ENCODE data around the gene GLYATL2. TPM values are rescaled to one million over a fixed set of nuclear protein-coding genes. Genes with fewer than 3 reads are reported as not detected.

GLYATL2 gene
- total RNA-seq, 1 experiment from 2014 or later = not detected

GRCh38 chr11:58856806-58857205 lies 12.3 kb upstream of the GLYATL2 start:
- H2AFZ ChIP-seq (ENCODE audit: low read depth, low read length, poor library complexity, severe bottlenecking) = no peak overlapping the region
- DNase-seq (ENCODE audit: low read depth, low spot score) (no peak), ATAC-seq (no peak)
- no peaks in the 10 kb centered on the region for H3K79me2 ChIP-seq (ENCODE audit: insufficient read depth, low read length)
- no peaks in the 10 kb centered on the region for H3K27me3 ChIP-seq (ENCODE audit: insufficient read depth, low read length)
- H3K4me3 ChIP-seq (replicated peaks in 1 of 2; ENCODE audit: low read depth in 1 of 2, low read length in 2 of 2) = no peak overlapping the region
- H3K4me1 ChIP-seq (ENCODE audit: control insufficient read depth in 1 of 2, insufficient read depth in 2 of 2, low read length in 2 of 2) = no peaks in the 10 kb centered on the region
- H3K9me2 ChIP-seq (ENCODE audit: insufficient read depth) = no peaks in the 10 kb centered on the region
- POLR2A ChIA-PET = no interaction called here
- H4K20me1 ChIP-seq (ENCODE audit: insufficient read depth) = no peaks in the 10 kb centered on the region
- H3K27ac ChIP-seq (ENCODE audit: low read depth, low read length) = no peak overlapping the region
- RAD21 ChIA-PET (ENCODE audit: low non-redundant PET in 1 of 2, low total read pairs in 2 of 2, uncharacterized antibody in 2 of 2, unreplicated experiment in 2 of 2) = no interaction called here
- intact Hi-C loops (cut with micrococcal nuclease) = no loop called here
- TF ChIP-seq, protein P1, sequence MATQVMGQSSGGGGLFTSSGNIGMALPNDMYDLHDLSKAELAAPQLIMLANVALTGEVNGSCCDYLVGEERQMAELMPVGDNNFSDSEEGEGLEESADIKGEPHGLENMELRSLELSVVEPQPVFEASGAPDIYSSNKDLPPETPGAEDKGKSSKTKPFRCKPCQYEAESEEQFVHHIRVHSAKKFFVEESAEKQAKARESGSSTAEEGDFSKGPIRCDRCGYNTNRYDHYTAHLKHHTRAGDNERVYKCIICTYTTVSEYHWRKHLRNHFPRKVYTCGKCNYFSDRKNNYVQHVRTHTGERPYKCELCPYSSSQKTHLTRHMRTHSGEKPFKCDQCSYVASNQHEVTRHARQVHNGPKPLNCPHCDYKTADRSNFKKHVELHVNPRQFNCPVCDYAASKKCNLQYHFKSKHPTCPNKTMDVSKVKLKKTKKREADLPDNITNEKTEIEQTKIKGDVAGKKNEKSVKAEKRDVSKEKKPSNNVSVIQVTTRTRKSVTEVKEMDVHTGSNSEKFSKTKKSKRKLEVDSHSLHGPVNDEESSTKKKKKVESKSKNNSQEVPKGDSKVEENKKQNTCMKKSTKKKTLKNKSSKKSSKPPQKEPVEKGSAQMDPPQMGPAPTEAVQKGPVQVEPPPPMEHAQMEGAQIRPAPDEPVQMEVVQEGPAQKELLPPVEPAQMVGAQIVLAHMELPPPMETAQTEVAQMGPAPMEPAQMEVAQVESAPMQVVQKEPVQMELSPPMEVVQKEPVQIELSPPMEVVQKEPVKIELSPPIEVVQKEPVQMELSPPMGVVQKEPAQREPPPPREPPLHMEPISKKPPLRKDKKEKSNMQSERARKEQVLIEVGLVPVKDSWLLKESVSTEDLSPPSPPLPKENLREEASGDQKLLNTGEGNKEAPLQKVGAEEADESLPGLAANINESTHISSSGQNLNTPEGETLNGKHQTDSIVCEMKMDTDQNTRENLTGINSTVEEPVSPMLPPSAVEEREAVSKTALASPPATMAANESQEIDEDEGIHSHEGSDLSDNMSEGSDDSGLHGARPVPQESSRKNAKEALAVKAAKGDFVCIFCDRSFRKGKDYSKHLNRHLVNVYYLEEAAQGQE (IDR thresholded peaks at IDR 0.05; ENCODE audit: low read depth) = no peak
- TF ChIP-seq FOSL1 (IDR thresholded peaks at IDR 0.05; ENCODE audit: low read depth) (no peak), TCF7L2 (IDR thresholded peaks at IDR 0.05; ENCODE audit: borderline replicate concordance, extremely low read depth, insufficient read depth, insufficient read length) (no peak), CEBPB (IDR thresholded peaks at IDR 0.05; ENCODE audit: low read depth) (no peak), YY1 (IDR thresholded peaks at IDR 0.05; ENCODE audit: extremely low read depth, insufficient replicate concordance, low read depth, low read length) (no peak), ELF1 (IDR thresholded peaks at IDR 0.05; ENCODE audit: borderline replicate concordance, low read depth) (no peak), CBX3 (IDR thresholded peaks at IDR 0.05; ENCODE audit: low read depth) (no peak)
- TF ChIP-seq, protein P2, sequence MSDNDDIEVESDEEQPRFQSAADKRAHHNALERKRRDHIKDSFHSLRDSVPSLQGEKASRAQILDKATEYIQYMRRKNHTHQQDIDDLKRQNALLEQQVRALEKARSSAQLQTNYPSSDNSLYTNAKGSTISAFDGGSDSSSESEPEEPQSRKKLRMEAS (IDR thresholded peaks at IDR 0.05) = no peak
- CTCF ChIA-PET = no interaction called here
- BruUV-seq (replicated peaks) = no TSS peak
- H3K9ac ChIP-seq (ENCODE audit: low read length) = no peak overlapping the region
- no peak overlapping the region for H3K4me2 ChIP-seq (ENCODE audit: low read length)
- H3K36me3 ChIP-seq (ENCODE audit: control insufficient read depth in 1 of 2, insufficient read depth in 2 of 2, low read length in 2 of 2) = no peaks in the 10 kb centered on the region
- H3K9me3 ChIP-seq (ENCODE audit: control insufficient read depth in 1 of 2, insufficient read depth in 1 of 2, low read depth in 1 of 2, low read length in 2 of 2) = no peaks in the 10 kb centered on the region
